ENCODE results near the gene QDPR. TPM values are rescaled to one million over a fixed set of nuclear protein-coding genes. Genes with fewer than 3 reads are reported as not detected.

Gene QDPR
- polyA plus RNA-seq, 3 donors = 43.2 to 69.0 (median 63.3) TPM

- DNase-seq (ENCODE audit: low read depth in 3 of 3, low spot score in 2 of 3) = no peak
These were observed 16.8 kb upstream of the QDPR start for GRCh38 chr4:17528551-17529165.

GRCh38 chr4:17526695-17527477, 15.0 kb upstream of the QDPR start:
- no peak for DNase-seq (ENCODE audit: low read depth in 3 of 3, low spot score in 2 of 3)

GRCh38 chr4:17523662-17524061, 11.8 kb upstream of the QDPR start:
- no peak for DNase-seq (ENCODE audit: low read depth in 3 of 3, low spot score in 2 of 3)

GRCh38 chr4:17521595-17521994, 9.7 kb upstream of the QDPR start:
- no peak for DNase-seq (ENCODE audit: low read depth in 3 of 3, low spot score in 2 of 3)

- no peak for DNase-seq (ENCODE audit: low read depth in 3 of 3, low spot score in 2 of 3)
These were observed 5.8 kb upstream of the QDPR start for GRCh38 chr4:17517664-17518063.

GRCh38 chr4:17516980-17517379, 5.1 kb upstream of the QDPR start:
- DNase-seq (ENCODE audit: low read depth in 3 of 3, low spot score in 2 of 3) = no peak

- DNase-seq (ENCODE audit: low read depth in 3 of 3, low spot score in 2 of 3) = no peak
These were observed 3.8 kb upstream of the QDPR start for GRCh38 chr4:17515445-17516407.

- DNase-seq (ENCODE audit: low read depth in 3 of 3, low spot score in 2 of 3) = no peak
These were observed 3.0 kb upstream of the QDPR start, which contains the start of gene CLRN2 for GRCh38 chr4:17514865-17515264. Gene CLRN2, plus strand, starts transcription at chr4:17515165. Its CDS starts 102 bp downstream, at chr4:17515267.

GRCh38 chr4:17512973-17513665, 1.2 kb upstream of the QDPR start:
- DNase-seq (ENCODE audit: low read depth in 3 of 3, low spot score in 2 of 3) = no peak

- DNase-seq (ENCODE audit: low read depth in 3 of 3, low spot score in 2 of 3) = no peak
These were observed 361 bp downstream of the QDPR start for GRCh38 chr4:17511509-17511949.

- DNase-seq (ENCODE audit: low read depth in 3 of 3, low spot score in 2 of 3) = no peak
These were observed 839 bp downstream of the QDPR start for GRCh38 chr4:17511051-17511450.

- no peak for DNase-seq (ENCODE audit: low read depth in 3 of 3, low spot score in 2 of 3)
These were observed 1.3 kb downstream of the QDPR start for GRCh38 chr4:17510582-17510981.

GRCh38 chr4:17504081-17504480, 7.8 kb downstream of the QDPR start:
- no peak for DNase-seq (ENCODE audit: low read depth in 3 of 3, low spot score in 2 of 3)

- DNase-seq (ENCODE audit: low read depth in 3 of 3, low spot score in 2 of 3) = no peak
These were observed 9.1 kb downstream of the QDPR start for GRCh38 chr4:17502756-17503155.

- DNase-seq (ENCODE audit: low read depth in 3 of 3, low spot score in 2 of 3) = no peak
These were observed 11.3 kb downstream of the QDPR start for GRCh38 chr4:17500574-17500973.

GRCh38 chr4:17497890-17498523, 13.9 kb downstream of the QDPR start:
- no peak for DNase-seq (ENCODE audit: low read depth in 3 of 3, low spot score in 2 of 3)

- no peak for DNase-seq (ENCODE audit: low read depth in 3 of 3, low spot score in 2 of 3)
These were observed 17.4 kb downstream of the QDPR start for GRCh38 chr4:17494258-17495190.

- DNase-seq (ENCODE audit: low read depth in 3 of 3, low spot score in 2 of 3) = no peak
These were observed 18.3 kb downstream of the QDPR start for GRCh38 chr4:17493619-17494018.

- DNase-seq (ENCODE audit: low read depth in 3 of 3, low spot score in 2 of 3) = no peak
These were observed 19.0 kb downstream of the QDPR start for GRCh38 chr4:17492876-17493275.

Measured in right renal cortex interstitium (tissue), 3 donors.